Measurements from ENCODE around the gene SLC4A1AP.

SLC4A1AP gene

GRCh38 chr2:27640722-27641245 lies 22.9 kb upstream of the SLC4A1AP start:
- H3K27me3 ChIP-seq (ENCODE audit: insufficient read depth, poor library complexity, severe bottlenecking) = no peaks in the 10 kb centered on the region
- no peak overlapping the region for H3K27ac ChIP-seq (replicated peaks)
- H3K4me3 ChIP-seq (replicated peaks; ENCODE audit: insufficient read depth, low read length) = no peak overlapping the region
- no peak for DNase-seq (ENCODE audit: low read depth in 1 of 2, low spot score in 1 of 2)
- no peak for TF ChIP-seq SPI1 (IDR thresholded peaks at IDR 0.05; ENCODE audit: borderline replicate concordance, low read depth)

GRCh38 chr2:27645197-27645596 lies 18.5 kb upstream of the SLC4A1AP start:
- no peak for TF ChIP-seq POLR2AphosphoS5 (IDR thresholded peaks at IDR 0.05; ENCODE audit: low read depth)
- no peak for TF ChIP-seq SPI1 (IDR thresholded peaks at IDR 0.05; ENCODE audit: borderline replicate concordance, low read depth)
- TF ChIP-seq GABPA (IDR thresholded peaks at IDR 0.05; ENCODE audit: low read depth) = no peak
- TF ChIP-seq, protein P1, sequence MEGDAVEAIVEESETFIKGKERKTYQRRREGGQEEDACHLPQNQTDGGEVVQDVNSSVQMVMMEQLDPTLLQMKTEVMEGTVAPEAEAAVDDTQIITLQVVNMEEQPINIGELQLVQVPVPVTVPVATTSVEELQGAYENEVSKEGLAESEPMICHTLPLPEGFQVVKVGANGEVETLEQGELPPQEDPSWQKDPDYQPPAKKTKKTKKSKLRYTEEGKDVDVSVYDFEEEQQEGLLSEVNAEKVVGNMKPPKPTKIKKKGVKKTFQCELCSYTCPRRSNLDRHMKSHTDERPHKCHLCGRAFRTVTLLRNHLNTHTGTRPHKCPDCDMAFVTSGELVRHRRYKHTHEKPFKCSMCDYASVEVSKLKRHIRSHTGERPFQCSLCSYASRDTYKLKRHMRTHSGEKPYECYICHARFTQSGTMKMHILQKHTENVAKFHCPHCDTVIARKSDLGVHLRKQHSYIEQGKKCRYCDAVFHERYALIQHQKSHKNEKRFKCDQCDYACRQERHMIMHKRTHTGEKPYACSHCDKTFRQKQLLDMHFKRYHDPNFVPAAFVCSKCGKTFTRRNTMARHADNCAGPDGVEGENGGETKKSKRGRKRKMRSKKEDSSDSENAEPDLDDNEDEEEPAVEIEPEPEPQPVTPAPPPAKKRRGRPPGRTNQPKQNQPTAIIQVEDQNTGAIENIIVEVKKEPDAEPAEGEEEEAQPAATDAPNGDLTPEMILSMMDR (IDR thresholded peaks at IDR 0.05; ENCODE audit: insufficient read depth, low read length) = no peak
- TF ChIP-seq, protein P2, sequence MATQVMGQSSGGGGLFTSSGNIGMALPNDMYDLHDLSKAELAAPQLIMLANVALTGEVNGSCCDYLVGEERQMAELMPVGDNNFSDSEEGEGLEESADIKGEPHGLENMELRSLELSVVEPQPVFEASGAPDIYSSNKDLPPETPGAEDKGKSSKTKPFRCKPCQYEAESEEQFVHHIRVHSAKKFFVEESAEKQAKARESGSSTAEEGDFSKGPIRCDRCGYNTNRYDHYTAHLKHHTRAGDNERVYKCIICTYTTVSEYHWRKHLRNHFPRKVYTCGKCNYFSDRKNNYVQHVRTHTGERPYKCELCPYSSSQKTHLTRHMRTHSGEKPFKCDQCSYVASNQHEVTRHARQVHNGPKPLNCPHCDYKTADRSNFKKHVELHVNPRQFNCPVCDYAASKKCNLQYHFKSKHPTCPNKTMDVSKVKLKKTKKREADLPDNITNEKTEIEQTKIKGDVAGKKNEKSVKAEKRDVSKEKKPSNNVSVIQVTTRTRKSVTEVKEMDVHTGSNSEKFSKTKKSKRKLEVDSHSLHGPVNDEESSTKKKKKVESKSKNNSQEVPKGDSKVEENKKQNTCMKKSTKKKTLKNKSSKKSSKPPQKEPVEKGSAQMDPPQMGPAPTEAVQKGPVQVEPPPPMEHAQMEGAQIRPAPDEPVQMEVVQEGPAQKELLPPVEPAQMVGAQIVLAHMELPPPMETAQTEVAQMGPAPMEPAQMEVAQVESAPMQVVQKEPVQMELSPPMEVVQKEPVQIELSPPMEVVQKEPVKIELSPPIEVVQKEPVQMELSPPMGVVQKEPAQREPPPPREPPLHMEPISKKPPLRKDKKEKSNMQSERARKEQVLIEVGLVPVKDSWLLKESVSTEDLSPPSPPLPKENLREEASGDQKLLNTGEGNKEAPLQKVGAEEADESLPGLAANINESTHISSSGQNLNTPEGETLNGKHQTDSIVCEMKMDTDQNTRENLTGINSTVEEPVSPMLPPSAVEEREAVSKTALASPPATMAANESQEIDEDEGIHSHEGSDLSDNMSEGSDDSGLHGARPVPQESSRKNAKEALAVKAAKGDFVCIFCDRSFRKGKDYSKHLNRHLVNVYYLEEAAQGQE (IDR thresholded peaks at IDR 0.05; ENCODE audit: insufficient replicate concordance, low read depth) = no peak
- H3K4me3 ChIP-seq (replicated peaks; ENCODE audit: insufficient read depth, low read length) = no peak overlapping the region

DNA sequence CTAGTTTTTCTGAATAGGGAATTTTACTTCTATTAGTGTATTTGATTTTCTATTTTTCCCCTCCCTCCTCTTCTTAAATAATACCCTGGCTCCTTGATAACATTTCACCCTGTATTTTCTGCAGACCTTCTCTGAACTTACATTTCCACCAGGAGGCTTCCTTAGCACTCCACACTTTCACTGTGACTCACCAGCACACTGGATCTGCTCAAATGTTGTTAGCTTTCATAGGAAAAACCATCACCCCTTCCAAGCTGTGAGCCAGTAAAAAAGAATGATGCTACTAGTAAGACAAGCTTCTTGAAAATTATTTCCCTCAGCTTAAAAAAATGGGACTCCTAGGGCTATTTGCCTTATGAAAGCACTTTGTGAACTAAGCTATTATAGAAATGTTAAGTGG lies 16.4 kb upstream of the SLC4A1AP start:
- TF ChIP-seq POLR2AphosphoS5 (IDR thresholded peaks at IDR 0.05; ENCODE audit: low read depth) = no peak
- TF ChIP-seq SPI1 (IDR thresholded peaks at IDR 0.05; ENCODE audit: borderline replicate concordance, low read depth) = no peak
- TF ChIP-seq, protein P2 (IDR thresholded peaks at IDR 0.05; ENCODE audit: insufficient replicate concordance, low read depth) = no peak
- no peak for TF ChIP-seq GABPA (IDR thresholded peaks at IDR 0.05; ENCODE audit: low read depth)
- TF ChIP-seq, protein P1 (IDR thresholded peaks at IDR 0.05; ENCODE audit: insufficient read depth, low read length) = no peak
- no peak overlapping the region for H3K4me3 ChIP-seq (replicated peaks; ENCODE audit: insufficient read depth, low read length)
- no peak for DNase-seq (ENCODE audit: low read depth in 1 of 2, low spot score in 1 of 2)
- no peak overlapping the region for H3K27ac ChIP-seq (replicated peaks)
- no peaks in the 10 kb centered on the region for H3K27me3 ChIP-seq (ENCODE audit: insufficient read depth, poor library complexity, severe bottlenecking)

More at GRCh38 chr2:27645197-27645596, 18.5 kb upstream of the SLC4A1AP start:
- Histone ChIP-seq H3K27ac (replicated peaks) (no peak overlapping the region), H3K27me3 (ENCODE audit: insufficient read depth, poor library complexity, severe bottlenecking) (no peaks in the 10 kb centered on the region)
- no peak for DNase-seq (ENCODE audit: low read depth in 1 of 2, low spot score in 1 of 2)

DNA sequence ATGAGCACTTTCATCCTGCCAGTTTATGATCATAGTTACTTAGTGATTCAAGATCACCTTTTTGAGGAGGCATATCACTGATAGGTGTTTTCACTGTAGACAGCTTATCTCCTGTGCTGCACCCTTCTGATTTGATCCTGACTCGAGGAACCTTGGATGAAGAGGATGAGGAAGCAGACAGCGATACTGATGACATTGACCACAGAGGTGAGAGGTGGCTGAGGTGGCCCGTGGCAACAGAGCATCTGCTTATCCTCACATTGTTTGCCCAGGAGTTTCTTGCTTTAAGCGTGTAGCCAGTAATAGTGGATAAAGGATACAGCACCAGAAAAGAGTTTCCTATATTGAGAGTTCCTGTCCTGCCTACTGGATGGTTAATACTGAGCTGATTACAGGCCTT lies 16.0 kb upstream of the SLC4A1AP start:
- H3K27ac ChIP-seq (replicated peaks) = no peak overlapping the region
- no peak overlapping the region for H3K4me3 ChIP-seq (replicated peaks; ENCODE audit: insufficient read depth, low read length)
- no peak for DNase-seq (ENCODE audit: low read depth in 1 of 2, low spot score in 1 of 2)
- no peaks in the 10 kb centered on the region for H3K27me3 ChIP-seq (ENCODE audit: insufficient read depth, poor library complexity, severe bottlenecking)
- TF ChIP-seq, protein P2 (IDR thresholded peaks at IDR 0.05; ENCODE audit: insufficient replicate concordance, low read depth) = no peak
- TF ChIP-seq GABPA (IDR thresholded peaks at IDR 0.05; ENCODE audit: low read depth) (no peak), POLR2AphosphoS5 (IDR thresholded peaks at IDR 0.05; ENCODE audit: low read depth) (no peak)
